ENCODE measurements around the gene ERI2.

ERI2 gene

DNA sequence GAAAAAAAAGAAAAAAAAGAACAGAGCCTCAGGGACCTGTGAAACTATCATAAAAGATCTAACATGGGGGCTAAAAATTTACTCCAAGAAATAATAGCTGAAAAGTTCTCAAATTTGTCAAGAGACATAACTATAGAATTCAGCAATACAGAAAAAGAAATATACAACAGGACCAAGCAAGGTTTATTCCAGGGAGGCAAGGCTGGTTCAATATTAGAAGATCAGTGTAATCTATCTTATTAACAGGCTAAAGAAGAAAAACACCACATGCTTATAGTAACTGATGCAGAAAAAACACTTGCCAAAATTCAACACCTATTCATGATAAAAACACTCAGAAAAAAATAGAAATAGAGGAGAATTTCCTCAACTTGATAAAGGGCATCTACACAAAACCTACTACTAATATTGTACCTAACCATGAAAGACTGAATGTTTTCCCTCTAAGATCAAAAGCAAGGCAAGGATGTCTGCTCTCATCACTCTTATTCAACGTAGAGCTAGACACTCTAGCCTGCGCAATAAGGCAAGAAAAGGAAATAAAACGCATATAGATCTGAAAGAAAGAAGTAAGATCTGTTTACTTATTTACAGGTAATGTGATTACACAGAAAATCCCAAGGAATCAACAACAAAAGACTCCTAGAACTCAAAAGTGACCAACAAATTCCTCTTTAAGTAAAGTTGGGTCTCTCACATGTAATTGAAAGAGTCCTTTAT lies 43.7 kb downstream of the ERI2 start (continued):
- TF ChIP-seq, protein P1, sequence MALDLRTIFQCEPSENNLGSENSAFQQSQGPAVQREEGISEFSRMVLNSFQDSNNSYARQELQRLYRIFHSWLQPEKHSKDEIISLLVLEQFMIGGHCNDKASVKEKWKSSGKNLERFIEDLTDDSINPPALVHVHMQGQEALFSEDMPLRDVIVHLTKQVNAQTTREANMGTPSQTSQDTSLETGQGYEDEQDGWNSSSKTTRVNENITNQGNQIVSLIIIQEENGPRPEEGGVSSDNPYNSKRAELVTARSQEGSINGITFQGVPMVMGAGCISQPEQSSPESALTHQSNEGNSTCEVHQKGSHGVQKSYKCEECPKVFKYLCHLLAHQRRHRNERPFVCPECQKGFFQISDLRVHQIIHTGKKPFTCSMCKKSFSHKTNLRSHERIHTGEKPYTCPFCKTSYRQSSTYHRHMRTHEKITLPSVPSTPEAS (tag by site-specific recombination; IDR thresholded peaks at IDR 0.05), result no peak
- TF ChIP-seq ZNF426 (tag by site-specific recombination; IDR thresholded peaks at IDR 0.05) (no peak), ZNF501 (tag by site-specific recombination; IDR thresholded peaks at IDR 0.05) (no peak), ZNF654 (tag by site-specific recombination; IDR thresholded peaks at IDR 0.05; ENCODE audit: low read depth) (no peak), WT1 (tag by site-specific recombination; IDR thresholded peaks at IDR 0.05) (no peak), GLIS1 (tag by site-specific recombination; IDR thresholded peaks at IDR 0.05) (no peak)
- TF ChIP-seq, protein P2, sequence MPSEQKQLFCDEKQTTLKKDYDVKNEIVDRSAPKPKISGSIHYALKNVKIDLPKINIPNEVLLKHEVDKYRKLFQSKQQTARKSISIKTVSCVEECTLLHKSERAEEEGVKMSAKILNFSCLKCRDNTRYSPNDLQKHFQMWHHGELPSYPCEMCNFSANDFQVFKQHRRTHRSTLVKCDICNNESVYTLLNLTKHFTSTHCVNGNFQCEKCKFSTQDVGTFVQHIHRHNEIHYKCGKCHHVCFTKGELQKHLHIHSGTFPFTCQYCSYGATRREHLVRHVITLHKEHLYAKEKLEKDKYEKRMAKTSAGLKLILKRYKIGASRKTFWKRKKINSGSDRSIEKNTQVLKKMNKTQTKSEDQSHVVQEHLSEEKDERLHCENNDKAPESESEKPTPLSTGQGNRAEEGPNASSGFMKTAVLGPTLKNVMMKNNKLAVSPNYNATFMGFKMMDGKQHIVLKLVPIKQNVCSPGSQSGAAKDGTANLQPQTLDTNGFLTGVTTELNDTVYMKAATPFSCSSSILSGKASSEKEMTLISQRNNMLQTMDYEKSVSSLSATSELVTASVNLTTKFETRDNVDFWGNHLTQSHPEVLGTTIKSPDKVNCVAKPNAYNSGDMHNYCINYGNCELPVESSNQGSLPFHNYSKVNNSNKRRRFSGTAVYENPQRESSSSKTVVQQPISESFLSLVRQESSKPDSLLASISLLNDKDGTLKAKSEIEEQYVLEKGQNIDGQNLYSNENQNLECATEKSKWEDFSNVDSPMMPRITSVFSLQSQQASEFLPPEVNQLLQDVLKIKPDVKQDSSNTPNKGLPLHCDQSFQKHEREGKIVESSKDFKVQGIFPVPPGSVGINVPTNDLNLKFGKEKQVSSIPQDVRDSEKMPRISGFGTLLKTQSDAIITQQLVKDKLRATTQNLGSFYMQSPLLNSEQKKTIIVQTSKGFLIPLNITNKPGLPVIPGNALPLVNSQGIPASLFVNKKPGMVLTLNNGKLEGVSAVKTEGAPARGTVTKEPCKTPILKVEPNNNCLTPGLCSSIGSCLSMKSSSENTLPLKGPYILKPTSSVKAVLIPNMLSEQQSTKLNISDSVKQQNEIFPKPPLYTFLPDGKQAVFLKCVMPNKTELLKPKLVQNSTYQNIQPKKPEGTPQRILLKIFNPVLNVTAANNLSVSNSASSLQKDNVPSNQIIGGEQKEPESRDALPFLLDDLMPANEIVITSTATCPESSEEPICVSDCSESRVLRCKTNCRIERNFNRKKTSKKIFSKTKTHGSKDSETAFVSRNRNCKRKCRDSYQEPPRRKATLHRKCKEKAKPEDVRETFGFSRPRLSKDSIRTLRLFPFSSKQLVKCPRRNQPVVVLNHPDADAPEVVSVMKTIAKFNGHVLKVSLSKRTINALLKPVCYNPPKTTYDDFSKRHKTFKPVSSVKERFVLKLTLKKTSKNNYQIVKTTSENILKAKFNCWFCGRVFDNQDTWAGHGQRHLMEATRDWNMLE (tag by site-specific recombination; conservative IDR thresholded peaks at IDR 0.05; ENCODE audit: low read depth), result no peak
- TF ChIP-seq, protein P3, sequence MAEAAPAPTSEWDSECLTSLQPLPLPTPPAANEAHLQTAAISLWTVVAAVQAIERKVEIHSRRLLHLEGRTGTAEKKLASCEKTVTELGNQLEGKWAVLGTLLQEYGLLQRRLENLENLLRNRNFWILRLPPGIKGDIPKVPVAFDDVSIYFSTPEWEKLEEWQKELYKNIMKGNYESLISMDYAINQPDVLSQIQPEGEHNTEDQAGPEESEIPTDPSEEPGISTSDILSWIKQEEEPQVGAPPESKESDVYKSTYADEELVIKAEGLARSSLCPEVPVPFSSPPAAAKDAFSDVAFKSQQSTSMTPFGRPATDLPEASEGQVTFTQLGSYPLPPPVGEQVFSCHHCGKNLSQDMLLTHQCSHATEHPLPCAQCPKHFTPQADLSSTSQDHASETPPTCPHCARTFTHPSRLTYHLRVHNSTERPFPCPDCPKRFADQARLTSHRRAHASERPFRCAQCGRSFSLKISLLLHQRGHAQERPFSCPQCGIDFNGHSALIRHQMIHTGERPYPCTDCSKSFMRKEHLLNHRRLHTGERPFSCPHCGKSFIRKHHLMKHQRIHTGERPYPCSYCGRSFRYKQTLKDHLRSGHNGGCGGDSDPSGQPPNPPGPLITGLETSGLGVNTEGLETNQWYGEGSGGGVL (tag by site-specific recombination; IDR thresholded peaks at IDR 0.05), result no peak

DNA sequence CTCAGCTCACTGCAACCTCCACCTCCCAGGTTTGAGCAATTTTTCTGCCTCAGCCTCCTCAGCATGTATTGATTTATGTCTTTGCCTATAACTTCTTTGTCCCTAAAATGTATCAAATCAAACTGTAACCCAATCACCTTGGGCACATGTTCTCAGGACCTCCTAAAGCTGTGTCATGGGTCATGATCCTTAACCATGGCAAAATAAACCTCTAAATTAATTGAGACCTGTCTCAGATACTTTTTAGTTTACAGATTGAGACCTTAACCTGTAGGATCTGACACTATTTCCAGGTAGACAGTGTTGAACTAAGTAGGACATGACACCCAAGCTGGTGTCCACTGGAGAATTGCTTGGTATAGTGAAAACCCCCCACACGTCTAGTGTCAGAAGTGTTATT lies 45.1 kb downstream of the ERI2 start:
- Histone ChIP-seq H3K9me3 (ENCODE audit: control insufficient read depth, insufficient read depth, low read depth, low read length) (no peaks in the 10 kb centered on the region), H3K4me3 (ENCODE audit: low read depth, low read length) (no peak overlapping the region), H3K27ac (ENCODE audit: extremely low read depth, low read depth, low read length) (no peak overlapping the region), H3K36me3 (ENCODE audit: control insufficient read depth in 2 of 2, insufficient read depth in 1 of 2, low read length in 2 of 2) (no peaks in the 10 kb centered on the region), H3K4me1 (ENCODE audit: control insufficient read depth, insufficient read depth, low read length) (no peaks in the 10 kb centered on the region)
- TF ChIP-seq ZFP37 (tag by site-specific recombination; IDR thresholded peaks at IDR 0.05) (no peak), ZNF2 (tag by site-specific recombination; IDR thresholded peaks at IDR 0.05) (no peak)
- POLR2A ChIA-PET, result no interaction called here
- CTCF ChIA-PET, result no interaction called here

DNA sequence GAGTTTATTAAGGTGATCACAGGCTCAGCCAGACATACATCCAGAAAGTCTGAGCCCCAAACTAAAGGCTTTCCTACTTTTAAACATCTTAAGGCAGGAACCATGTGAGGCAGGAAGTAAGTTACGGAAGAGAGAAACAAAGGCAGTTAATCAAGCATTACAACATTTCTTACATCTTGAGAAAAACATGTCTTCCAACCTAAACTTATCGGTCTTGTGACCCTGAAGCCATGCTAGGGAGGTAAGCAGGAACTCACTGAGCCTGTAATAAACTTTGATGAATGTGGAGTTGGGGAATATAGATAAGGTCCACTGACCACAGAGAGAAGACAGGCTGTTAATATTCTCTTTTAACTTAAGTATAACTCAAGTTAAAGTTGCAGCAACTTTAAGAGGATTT lies 45.9 kb downstream of the ERI2 start:
- CTCF ChIA-PET, result no interaction called here
- POLR2A ChIA-PET, result no interaction called here
- no peak overlapping the region for H3K4me3 ChIP-seq (ENCODE audit: low read depth, low read length)
- H3K4me1 ChIP-seq (ENCODE audit: control insufficient read depth, insufficient read depth, low read length), result no peaks in the 10 kb centered on the region
- H3K36me3 ChIP-seq (ENCODE audit: control insufficient read depth in 2 of 2, insufficient read depth in 1 of 2, low read length in 2 of 2), result no peaks in the 10 kb centered on the region
- H3K9me3 ChIP-seq (ENCODE audit: control insufficient read depth, insufficient read depth, low read depth, low read length), result no peaks in the 10 kb centered on the region
- no peak overlapping the region for H3K27ac ChIP-seq (ENCODE audit: extremely low read depth, low read depth, low read length)
- no peak for TF ChIP-seq ZNF76 (tag by site-specific recombination; IDR thresholded peaks at IDR 0.05; ENCODE audit: borderline replicate concordance, low read depth)
- TF ChIP-seq, protein P4, sequence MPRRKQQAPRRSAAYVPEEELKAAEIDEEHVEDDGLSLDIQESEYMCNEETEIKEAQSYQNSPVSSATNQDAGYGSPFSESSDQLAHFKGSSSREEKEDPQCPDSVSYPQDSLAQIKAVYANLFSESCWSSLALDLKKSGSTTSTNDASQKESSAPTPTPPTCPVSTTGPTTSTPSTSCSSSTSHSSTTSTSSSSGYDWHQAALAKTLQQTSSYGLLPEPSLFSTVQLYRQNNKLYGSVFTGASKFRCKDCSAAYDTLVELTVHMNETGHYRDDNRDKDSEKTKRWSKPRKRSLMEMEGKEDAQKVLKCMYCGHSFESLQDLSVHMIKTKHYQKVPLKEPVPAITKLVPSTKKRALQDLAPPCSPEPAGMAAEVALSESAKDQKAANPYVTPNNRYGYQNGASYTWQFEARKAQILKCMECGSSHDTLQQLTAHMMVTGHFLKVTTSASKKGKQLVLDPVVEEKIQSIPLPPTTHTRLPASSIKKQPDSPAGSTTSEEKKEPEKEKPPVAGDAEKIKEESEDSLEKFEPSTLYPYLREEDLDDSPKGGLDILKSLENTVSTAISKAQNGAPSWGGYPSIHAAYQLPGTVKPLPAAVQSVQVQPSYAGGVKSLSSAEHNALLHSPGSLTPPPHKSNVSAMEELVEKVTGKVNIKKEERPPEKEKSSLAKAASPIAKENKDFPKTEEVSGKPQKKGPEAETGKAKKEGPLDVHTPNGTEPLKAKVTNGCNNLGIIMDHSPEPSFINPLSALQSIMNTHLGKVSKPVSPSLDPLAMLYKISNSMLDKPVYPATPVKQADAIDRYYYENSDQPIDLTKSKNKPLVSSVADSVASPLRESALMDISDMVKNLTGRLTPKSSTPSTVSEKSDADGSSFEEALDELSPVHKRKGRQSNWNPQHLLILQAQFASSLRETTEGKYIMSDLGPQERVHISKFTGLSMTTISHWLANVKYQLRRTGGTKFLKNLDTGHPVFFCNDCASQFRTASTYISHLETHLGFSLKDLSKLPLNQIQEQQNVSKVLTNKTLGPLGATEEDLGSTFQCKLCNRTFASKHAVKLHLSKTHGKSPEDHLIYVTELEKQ (tag by site-specific recombination; IDR thresholded peaks at IDR 0.05; ENCODE audit: borderline replicate concordance), result no peak
- TF ChIP-seq OVOL3 (tag by site-specific recombination; IDR thresholded peaks at IDR 0.05), result no peak
- TF ChIP-seq HOXA7 (CRISPR knock-in tag; IDR thresholded peaks at IDR 0.05; ENCODE audit: borderline replicate concordance), result no peak
- no peak for TF ChIP-seq KLF10 (tag by site-specific recombination; IDR thresholded peaks at IDR 0.05)
- TF ChIP-seq ZNF626 (tag by site-specific recombination; IDR thresholded peaks at IDR 0.05), result no peak
- TF ChIP-seq ZFP3 (tag by site-specific recombination; IDR thresholded peaks at IDR 0.05; ENCODE audit: low read depth), result no peak
- no peak for TF ChIP-seq ZEB2 (tag by site-specific recombination; IDR thresholded peaks at IDR 0.05)
- no peak for TF ChIP-seq ZNF426 (tag by site-specific recombination; IDR thresholded peaks at IDR 0.05)
- no peak for TF ChIP-seq ZNF544 (tag by site-specific recombination; IDR thresholded peaks at IDR 0.05)
- TF ChIP-seq, protein P5, sequence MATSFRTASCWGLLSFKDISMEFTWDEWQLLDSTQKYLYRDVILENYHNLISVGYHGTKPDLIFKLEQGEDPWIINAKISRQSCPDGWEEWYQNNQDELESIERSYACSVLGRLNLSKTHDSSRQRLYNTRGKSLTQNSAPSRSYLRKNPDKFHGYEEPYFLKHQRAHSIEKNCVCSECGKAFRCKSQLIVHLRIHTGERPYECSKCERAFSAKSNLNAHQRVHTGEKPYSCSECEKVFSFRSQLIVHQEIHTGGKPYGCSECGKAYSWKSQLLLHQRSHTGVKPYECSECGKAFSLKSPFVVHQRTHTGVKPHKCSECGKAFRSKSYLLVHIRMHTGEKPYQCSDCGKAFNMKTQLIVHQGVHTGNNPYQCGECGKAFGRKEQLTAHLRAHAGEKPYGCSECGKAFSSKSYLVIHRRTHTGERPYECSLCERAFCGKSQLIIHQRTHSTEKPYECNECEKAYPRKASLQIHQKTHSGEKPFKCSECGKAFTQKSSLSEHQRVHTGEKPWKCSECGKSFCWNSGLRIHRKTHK (tag by site-specific recombination; IDR thresholded peaks at IDR 0.05), result no peak
- no peak for TF ChIP-seq ZNF654 (tag by site-specific recombination; IDR thresholded peaks at IDR 0.05; ENCODE audit: low read depth)

All from HEK293 (cell line).